HG03460 (cell line): ENCODE data around the gene BCLAF1.
"Not testable (repeated sequence)": the region's sequence is repeated elsewhere in the genome, so short reads cannot be mapped to it uniquely, and the experiment has no call there.

Experiments
- ATAC-seq: cut with Tn5 transposase; IDR thresholded peaks from one replicate; pipeline ENCODE4 v1.9.1; 2021; ENCODE audit not compliant: unreplicated experiment

The BCLAF1 gene

DNA sequence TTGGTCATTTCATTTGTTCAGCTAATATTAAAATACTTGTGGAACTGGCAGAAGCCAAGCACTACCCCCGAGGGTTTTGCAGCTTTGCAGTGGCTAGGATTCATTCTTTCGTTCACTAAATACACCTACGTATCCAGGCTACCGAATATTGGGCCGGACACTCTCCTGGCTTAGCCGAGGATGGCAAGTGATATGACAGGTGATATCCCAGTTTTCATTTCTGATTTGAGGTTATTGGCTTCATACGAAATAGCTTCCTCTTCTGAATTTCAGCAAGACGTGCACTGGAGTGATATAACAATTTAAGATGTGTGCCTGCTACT, 39.0 kb downstream of the BCLAF1 start:
- peak; percentile 9 for ATAC-seq

DNA sequence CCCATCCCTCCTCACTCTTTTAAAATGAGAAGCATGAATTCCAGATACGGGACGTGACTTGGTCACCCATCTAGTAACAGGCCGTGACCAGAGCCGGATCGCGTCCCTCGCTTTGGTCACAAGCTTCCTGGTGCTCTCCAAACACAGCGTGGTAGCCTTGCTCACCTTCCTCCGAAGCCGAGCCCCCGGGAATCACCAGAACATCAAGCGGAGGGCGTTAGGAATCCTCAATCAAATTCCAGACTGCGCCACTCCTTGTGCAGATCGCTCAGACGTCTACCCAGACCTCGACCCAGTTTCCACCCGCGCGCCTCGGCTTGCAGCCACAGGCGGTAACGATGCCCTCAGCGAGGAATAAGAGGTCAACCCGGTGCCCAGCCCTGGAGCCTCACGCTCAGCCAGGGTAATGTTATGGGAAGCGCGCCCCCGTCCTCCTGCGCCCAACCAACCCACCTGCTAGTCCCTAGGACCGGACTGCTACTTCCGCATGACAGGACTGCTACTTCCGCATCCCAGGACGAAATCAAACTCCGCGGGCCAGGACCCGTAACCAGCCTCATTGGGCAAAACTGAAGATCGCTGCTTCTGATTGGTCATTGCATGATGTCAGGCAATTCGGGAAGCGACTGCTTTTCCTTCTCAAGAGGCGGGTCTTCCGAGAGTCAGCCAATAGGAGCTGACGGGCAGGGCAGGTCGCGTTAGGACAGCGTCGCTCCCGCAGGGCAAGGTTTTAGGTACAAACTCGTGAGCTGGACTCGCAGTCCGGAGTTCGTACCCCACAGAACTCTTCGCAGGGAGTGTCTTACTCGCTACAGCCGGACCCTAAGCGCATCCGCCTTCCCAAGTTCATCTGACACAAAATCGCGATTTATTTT, 39.6 kb downstream of the BCLAF1 start, which contains the start of gene MTFR2:
MTFR2 (minus strand) TSS at position 501 of the 875 bp plus-strand sequence. CDS start 1,212 bp downstream, outside the sequence.
- ATAC-seq: peak; percentile 97

GRCh38 chr6:136249336-136249735, 40.3 kb downstream of the BCLAF1 start:
- ATAC-seq: no peak

DNA sequence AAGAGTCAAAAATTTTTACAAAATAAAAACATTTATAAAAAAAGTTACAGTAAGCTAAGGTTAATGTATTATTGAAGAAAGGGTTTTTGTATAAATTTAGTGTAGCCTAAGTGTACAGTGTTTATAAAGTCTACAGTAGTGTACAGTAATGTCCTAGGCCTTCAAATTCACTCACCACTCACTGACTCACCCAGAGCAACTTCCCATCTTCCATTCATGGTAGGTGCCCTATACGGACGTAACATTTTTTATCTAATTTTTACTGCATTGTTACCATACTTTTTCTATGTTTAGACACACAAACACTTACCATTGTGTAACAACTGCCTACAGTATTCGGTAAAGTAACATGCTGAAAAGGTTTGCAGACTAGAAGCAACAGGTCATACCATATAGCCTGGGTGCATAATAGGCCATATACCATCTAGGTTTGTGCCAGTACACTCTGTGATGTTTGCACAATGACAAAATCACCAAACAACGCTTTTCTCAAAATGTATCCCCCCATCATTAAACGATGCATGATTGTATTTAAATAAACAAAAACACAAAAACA, 45.5 kb downstream of the BCLAF1 start:
- ATAC-seq: no peak

- no peak for ATAC-seq
These were observed 53.0 kb downstream of the BCLAF1 start for GRCh38 chr6:136236466-136237293.

GRCh38 chr6:136235233-136235564, 54.4 kb downstream of the BCLAF1 start:
- ATAC-seq: no peak

GRCh38 chr6:136232701-136233100, 56.9 kb downstream of the BCLAF1 start:
- ATAC-seq: no peak

- no peak for ATAC-seq
These were observed 59.3 kb downstream of the BCLAF1 start for GRCh38 chr6:136230219-136230853.

- no peak for ATAC-seq
These were observed 60.8 kb downstream of the BCLAF1 start for GRCh38 chr6:136228814-136229213.

- ATAC-seq: no peak
These were observed 62.8 kb downstream of the BCLAF1 start for GRCh38 chr6:136226674-136227377.

GRCh38 chr6:136226027-136226673, 63.5 kb downstream of the BCLAF1 start:
- ATAC-seq: no peak

- no peak for ATAC-seq
These were observed 64.2 kb downstream of the BCLAF1 start for GRCh38 chr6:136225496-136225895.

DNA sequence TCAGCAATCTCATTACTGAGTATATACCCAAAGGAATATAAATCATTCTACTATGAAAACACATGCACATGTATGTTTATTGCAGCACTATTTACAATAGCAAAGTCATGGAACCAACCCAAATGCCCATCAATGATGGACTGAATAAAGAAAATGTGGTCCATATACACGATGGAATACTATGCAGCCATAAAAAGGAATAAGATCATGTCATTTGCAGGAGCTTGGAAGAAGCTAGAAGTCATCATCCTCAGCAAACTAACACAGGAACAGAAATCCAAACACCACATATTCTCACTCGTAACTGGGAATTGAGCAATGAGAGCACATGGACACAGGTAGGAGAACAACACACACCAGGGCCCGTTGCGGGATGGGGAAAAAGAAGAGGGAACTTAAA, 64.7 kb downstream of the BCLAF1 start:
- not testable (repeated sequence) for ATAC-seq

- no peak for ATAC-seq
These were observed 72.9 kb downstream of the BCLAF1 start for GRCh38 chr6:136216503-136217401.

DNA sequence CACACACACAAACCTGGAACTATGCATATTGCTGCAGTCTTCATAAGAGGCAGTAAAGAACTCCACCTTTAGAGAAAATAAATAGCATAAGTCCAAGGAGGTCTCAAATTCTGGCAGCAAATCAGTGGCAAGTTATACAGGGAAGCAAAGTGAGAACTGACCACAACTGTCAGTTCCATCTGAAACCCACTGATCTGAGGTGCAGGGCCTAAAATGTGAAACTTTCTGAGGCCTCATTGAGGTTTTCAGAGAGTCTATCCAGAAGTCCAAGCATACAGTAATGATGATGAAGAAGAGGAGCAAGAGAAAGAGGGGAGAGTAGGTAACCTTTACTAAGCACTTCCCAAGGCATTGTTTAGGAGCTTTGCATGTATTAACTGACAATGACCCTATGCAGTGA, 75.8 kb downstream of the BCLAF1 start:
- no peak for ATAC-seq

- ATAC-seq: no peak
These were observed 76.6 kb downstream of the BCLAF1 start for GRCh38 chr6:136213012-136213539.

GRCh38 chr6:136212608-136213007, 77.0 kb downstream of the BCLAF1 start:
- ATAC-seq: no peak

DNA sequence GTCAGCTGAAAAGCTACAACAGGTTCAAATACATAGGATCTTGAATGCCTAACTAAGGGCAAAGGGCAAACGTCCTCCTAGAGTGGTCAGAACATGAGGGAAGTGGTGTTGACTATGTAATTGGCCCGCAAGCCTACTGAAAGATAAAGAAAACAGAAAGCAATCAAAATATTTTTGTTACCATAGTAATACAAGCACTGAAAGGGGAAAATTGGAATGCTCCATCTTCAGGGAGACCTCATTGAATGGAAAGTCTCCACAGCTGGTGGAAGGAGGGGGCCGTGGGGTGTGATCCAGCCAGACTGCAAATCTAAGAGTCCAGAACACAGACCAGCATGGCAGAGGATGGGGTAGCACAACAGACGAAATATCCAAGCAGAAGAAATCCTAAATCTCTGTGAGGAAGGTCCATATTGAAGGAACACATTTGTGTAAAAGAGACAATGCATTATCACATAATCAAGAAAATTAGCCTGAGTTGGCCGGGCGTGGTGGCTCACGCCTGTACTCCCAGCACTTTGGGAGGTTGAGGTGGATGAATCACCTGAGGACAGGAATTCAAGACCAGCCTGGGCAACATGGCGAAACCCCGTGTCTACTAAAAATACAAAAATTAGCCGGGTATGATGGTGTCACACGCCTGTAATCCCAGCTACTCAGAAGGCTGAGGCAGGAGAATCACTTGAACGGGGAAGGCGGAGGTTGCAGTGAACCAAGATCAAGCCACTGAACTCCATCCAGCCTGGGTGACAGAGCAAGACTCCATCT, 79.1 kb downstream of the BCLAF1 start:
- no peak for ATAC-seq
